Measurements from ENCODE around the gene TPBGL. TPM values are rescaled to one million over a fixed set of nuclear protein-coding genes. Genes with fewer than 3 reads are reported as not detected.

Gene TPBGL
- total RNA-seq: under 1 TPM in 2 of 4 donors, not detected in 2; 0.22 to 0.65 TPM

DNA sequence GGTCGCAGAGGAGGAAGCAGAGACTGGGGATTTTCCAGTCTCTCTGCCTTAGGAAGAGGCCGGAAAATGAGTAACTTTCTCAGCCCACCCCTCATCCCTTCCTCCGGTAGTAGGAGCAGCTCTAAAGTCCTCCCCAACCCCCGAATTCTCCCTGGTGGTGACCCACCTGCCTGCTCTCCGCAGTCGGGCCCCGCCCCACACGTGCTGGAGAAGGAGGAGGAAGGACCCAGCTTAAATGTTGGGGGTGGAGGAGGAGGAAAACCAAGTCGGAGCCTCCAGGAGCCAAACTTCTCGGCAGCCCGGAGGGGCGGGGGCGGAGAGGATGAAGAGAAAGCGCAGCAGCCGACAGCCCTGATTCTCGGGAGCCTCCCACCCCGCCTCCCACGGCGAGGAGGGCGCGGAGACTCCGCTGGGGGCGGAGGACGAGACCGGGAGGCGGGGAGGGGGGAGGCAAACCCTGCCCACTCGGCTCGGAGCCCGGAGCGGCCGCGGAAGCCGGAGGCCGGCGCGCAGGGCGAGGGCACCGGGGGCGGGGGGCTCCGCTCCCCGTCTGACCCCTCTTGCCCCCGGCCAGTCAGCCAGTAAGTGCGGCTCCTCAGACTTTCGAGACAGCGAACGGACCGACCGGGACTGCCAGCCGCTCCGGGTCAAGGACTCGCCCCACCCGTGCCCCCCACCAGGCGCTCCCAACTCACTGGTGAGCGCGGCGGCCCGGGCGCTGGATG is at the start of gene TPBGL:
Gene TPBGL, plus strand, starts transcription at position 464 of the 725 bp plus-strand sequence. CDS start 276 bp downstream, outside the sequence.
- TF ChIP-seq, protein P1, sequence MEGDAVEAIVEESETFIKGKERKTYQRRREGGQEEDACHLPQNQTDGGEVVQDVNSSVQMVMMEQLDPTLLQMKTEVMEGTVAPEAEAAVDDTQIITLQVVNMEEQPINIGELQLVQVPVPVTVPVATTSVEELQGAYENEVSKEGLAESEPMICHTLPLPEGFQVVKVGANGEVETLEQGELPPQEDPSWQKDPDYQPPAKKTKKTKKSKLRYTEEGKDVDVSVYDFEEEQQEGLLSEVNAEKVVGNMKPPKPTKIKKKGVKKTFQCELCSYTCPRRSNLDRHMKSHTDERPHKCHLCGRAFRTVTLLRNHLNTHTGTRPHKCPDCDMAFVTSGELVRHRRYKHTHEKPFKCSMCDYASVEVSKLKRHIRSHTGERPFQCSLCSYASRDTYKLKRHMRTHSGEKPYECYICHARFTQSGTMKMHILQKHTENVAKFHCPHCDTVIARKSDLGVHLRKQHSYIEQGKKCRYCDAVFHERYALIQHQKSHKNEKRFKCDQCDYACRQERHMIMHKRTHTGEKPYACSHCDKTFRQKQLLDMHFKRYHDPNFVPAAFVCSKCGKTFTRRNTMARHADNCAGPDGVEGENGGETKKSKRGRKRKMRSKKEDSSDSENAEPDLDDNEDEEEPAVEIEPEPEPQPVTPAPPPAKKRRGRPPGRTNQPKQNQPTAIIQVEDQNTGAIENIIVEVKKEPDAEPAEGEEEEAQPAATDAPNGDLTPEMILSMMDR (IDR thresholded peaks at IDR 0.05; ENCODE audit: low read depth): no peak

- TF ChIP-seq, protein P1 (IDR thresholded peaks at IDR 0.05; ENCODE audit: low read depth): no peak
Measured at GRCh38 chr11:75191330-75191717, 49.2 kb upstream of the TPBGL start.

DNA sequence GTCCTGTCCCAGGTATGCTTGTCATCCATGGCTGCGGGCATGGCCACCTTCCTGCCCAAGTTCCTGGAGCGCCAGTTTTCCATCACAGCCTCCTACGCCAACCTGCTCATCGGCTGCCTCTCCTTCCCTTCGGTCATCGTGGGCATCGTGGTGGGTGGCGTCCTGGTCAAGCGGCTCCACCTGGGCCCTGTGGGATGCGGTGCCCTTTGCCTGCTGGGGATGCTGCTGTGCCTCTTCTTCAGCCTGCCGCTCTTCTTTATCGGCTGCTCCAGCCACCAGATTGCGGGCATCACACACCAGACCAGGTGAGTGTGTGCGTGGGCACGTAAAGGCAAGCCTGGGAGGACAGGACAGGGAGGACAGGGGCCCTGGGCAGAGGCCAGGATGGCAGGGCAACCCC is 47.3 kb upstream of the TPBGL start:
- TF ChIP-seq, protein P1 (IDR thresholded peaks at IDR 0.05; ENCODE audit: low read depth): no peak

DNA sequence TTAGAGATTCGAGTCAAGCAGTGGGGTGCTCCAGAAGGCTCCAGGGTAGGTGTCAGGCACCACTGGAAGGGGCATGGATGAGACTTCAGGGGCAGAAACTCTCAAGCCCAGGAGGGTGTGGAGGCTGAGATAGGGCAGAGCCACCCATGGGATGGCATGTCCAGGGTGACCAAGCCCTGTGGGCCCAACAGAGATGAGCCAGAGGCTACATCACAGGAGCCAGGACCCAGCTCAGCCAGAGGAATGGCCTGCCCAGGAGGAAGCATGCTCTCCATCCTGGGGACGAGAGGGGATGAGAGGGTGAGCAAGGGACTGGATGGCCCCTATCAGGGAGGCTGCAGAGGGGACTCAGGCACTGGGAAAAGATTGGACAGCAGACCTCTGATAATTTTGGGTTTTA is 46.9 kb upstream of the TPBGL start:
- TF ChIP-seq, protein P1 (IDR thresholded peaks at IDR 0.05; ENCODE audit: low read depth): no peak

- TF ChIP-seq, protein P1 (IDR thresholded peaks at IDR 0.05; ENCODE audit: low read depth): no peak
Measured at GRCh38 chr11:75194147-75194546, 46.4 kb upstream of the TPBGL start.

DNA sequence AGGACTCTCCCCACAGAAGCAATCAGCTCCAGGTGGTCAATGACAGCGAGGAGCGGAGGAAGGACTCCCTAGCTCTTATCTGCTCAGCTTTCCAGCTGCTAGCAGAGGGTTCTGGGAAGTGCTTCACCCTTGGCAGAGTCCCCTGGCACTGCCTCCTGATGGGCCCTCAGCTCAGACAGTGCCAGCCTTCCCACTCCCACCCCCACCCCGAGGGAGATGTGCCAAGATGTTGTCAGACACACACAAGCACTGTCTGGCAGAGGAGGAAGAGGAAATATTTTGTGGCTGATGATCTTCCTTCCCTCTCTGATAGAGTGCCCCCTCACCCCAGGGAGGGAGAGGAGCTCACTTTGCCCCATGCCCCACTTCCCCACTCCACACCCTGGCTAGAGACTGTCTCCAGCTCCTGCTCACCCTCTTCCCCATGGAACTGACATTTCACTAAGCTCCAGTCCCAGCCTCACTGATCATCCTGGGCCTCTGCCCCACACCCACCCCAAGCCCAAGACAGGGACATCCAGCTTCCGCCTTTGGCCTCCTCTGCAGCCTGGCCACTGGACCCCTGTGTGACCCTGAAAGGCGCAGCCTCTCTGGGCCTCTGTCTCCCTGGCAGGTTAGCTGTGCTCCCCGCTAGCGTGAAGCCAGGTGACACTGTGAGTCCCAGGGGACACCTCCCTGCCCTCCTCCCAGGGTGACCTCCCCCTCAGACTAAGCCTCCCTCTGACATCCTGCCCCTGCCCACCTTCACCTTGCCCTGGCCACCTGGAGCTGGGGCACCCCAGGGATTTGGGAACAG is 45.2 kb upstream of the TPBGL start:
- TF ChIP-seq, protein P1 (IDR thresholded peaks at IDR 0.05; ENCODE audit: low read depth): no peak

DNA sequence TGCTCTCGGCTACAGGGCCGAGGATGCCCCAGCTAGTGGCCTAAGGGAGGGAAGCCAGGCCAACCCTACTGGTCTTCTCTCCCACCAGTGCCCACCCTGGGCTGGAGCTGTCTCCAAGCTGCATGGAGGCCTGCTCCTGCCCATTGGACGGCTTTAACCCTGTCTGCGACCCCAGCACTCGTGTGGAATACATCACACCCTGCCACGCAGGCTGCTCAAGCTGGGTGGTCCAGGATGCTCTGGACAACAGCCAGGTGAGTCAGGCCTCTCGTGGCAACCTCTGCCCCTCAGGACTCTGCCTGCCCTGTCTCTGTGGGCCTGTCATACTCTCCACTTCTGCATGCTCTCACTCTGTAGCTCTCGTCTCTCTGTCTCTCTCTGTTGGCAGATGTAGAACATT is 44.1 kb upstream of the TPBGL start:
- TF ChIP-seq, protein P1 (IDR thresholded peaks at IDR 0.05; ENCODE audit: low read depth): no peak

Data from subcutaneous adipose tissue (tissue), 4 donors.